ENCODE data around the gene SLC26A8.

Gene SLC26A8

GRCh38 chr6:35907750-35908149, 116.7 kb downstream of the SLC26A8 start:
- DNase-seq (ENCODE audit: low read depth in 1 of 2, low spot score in 1 of 2), result no peak
- in situ Hi-C loops (cut with HindIII; ENCODE audit: low pct_unique_long_range_greater_than_20kb, low sequenced_read_pairs), result no loop called here
- no peak for TF ChIP-seq JUND (IDR thresholded peaks at IDR 0.05; ENCODE audit: low read depth)

GRCh38 chr6:35906499-35906846, 118.0 kb downstream of the SLC26A8 start:
- TF ChIP-seq JUND (IDR thresholded peaks at IDR 0.05; ENCODE audit: low read depth), result no peak
- DNase-seq (ENCODE audit: low read depth in 1 of 2, low spot score in 1 of 2), result no peak
- in situ Hi-C loops (cut with HindIII; ENCODE audit: low pct_unique_long_range_greater_than_20kb, low sequenced_read_pairs), result no loop called here

- in situ Hi-C loops (cut with HindIII; ENCODE audit: low pct_unique_long_range_greater_than_20kb, low sequenced_read_pairs), result no loop called here
- TF ChIP-seq JUND (IDR thresholded peaks at IDR 0.05; ENCODE audit: low read depth), result no peak
- no peak for DNase-seq (ENCODE audit: low read depth in 1 of 2, low spot score in 1 of 2)
Observed at GRCh38 chr6:35905841-35906498, 118.5 kb downstream of the SLC26A8 start.

GRCh38 chr6:35905141-35905785, 119.2 kb downstream of the SLC26A8 start:
- in situ Hi-C loops (cut with HindIII; ENCODE audit: low pct_unique_long_range_greater_than_20kb, low sequenced_read_pairs), result no loop called here
- TF ChIP-seq JUND (IDR thresholded peaks at IDR 0.05; ENCODE audit: low read depth), result no peak
- no peak for DNase-seq (ENCODE audit: low read depth in 1 of 2, low spot score in 1 of 2)

GRCh38 chr6:35903679-35904078, 120.8 kb downstream of the SLC26A8 start:
- in situ Hi-C loops (cut with HindIII; ENCODE audit: low pct_unique_long_range_greater_than_20kb, low sequenced_read_pairs), result no loop called here
- TF ChIP-seq JUND (IDR thresholded peaks at IDR 0.05; ENCODE audit: low read depth), result no peak
- DNase-seq (ENCODE audit: low read depth in 1 of 2, low spot score in 1 of 2), result no peak

GRCh38 chr6:35900448-35900847, 124.0 kb downstream of the SLC26A8 start:
- no peak for DNase-seq (ENCODE audit: low read depth in 1 of 2, low spot score in 1 of 2)
- in situ Hi-C loops (cut with HindIII; ENCODE audit: low pct_unique_long_range_greater_than_20kb, low sequenced_read_pairs), result no loop called here
- no peak for TF ChIP-seq JUND (IDR thresholded peaks at IDR 0.05; ENCODE audit: low read depth)

GRCh38 chr6:35898003-35898402, 126.4 kb downstream of the SLC26A8 start:
- DNase-seq (ENCODE audit: low read depth in 1 of 2, low spot score in 1 of 2), result no peak
- in situ Hi-C loops (cut with HindIII; ENCODE audit: low pct_unique_long_range_greater_than_20kb, low sequenced_read_pairs), result no loop called here
- no peak for TF ChIP-seq JUND (IDR thresholded peaks at IDR 0.05; ENCODE audit: low read depth)

- DNase-seq (ENCODE audit: low read depth in 1 of 2, low spot score in 1 of 2), result no peak
- no peak for TF ChIP-seq JUND (IDR thresholded peaks at IDR 0.05; ENCODE audit: low read depth)
- in situ Hi-C loops (cut with HindIII; ENCODE audit: low pct_unique_long_range_greater_than_20kb, low sequenced_read_pairs), result no loop called here
Observed at GRCh38 chr6:35897486-35897885, 127.0 kb downstream of the SLC26A8 start.

- TF ChIP-seq JUND (IDR thresholded peaks at IDR 0.05; ENCODE audit: low read depth), result no peak
- DNase-seq (ENCODE audit: low read depth in 1 of 2, low spot score in 1 of 2), result no peak
- in situ Hi-C loops (cut with HindIII; ENCODE audit: low pct_unique_long_range_greater_than_20kb, low sequenced_read_pairs), result no loop called here
Observed at GRCh38 chr6:35897036-35897435, 127.4 kb downstream of the SLC26A8 start.

- TF ChIP-seq JUND (IDR thresholded peaks at IDR 0.05; ENCODE audit: low read depth), result no peak
- in situ Hi-C loops (cut with HindIII; ENCODE audit: low pct_unique_long_range_greater_than_20kb, low sequenced_read_pairs), result no loop called here
- no peak for DNase-seq (ENCODE audit: low read depth in 1 of 2, low spot score in 1 of 2)
Observed at GRCh38 chr6:35896228-35896627, 128.2 kb downstream of the SLC26A8 start.

GRCh38 chr6:35895560-35895959, 128.9 kb downstream of the SLC26A8 start:
- in situ Hi-C loops (cut with HindIII; ENCODE audit: low pct_unique_long_range_greater_than_20kb, low sequenced_read_pairs), result no loop called here
- peak; percentile 15 to 88 for DNase-seq (ENCODE audit: low read depth in 1 of 2, low spot score in 1 of 2)
- TF ChIP-seq JUND (IDR thresholded peaks at IDR 0.05; ENCODE audit: low read depth), result no peak

GRCh38 chr6:35894776-35895175, 129.7 kb downstream of the SLC26A8 start:
- TF ChIP-seq JUND (IDR thresholded peaks at IDR 0.05; ENCODE audit: low read depth), result no peak
- DNase-seq (ENCODE audit: low read depth in 1 of 2, low spot score in 1 of 2), result no peak
- in situ Hi-C loops (cut with HindIII; ENCODE audit: low pct_unique_long_range_greater_than_20kb, low sequenced_read_pairs), result no loop called here
